Measurements from ENCODE around the gene TMEM236.

Gene TMEM236

DNA sequence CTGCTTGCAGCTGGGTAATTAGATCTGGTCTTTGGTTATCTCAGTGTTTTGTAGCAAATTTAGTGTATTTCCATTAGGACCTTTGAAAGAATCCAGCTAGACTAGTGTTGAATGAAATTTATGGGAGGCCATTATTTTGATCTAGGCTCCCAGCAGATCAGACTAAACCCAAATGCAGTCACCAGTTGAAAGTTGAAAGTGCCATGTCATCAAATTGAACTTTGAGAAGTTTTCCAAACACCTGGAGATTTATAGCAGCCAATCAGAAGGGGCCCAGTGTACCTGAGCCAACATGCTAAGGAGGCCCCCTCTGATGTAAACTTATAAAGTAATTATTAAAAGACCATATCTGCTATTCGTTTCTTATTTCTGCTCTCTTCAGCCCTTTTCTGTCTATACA, 11.3 kb upstream of the TMEM236 start:
- no peak overlapping the region for H3K4me3 ChIP-seq (ENCODE audit: low read depth, low read length)

DNA sequence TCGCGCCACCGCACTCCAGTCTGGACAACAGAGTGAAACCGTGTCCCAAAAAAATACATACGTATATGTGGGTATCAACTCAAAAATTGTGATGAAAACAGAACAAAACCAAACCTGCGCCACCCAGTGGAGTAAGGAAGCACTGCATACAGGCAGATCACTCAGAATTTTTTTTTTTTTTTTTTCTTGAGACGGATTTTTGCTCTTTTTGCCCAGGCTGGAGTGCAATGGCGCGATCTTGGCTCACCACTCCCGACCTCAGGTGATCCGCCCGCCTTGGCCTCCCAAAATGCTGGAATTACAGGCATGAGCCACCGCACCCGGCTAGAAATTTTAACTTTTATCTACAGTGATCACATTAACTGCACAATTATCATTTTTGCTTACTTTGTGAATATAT, 9.1 kb upstream of the TMEM236 start:
- no peak overlapping the region for H3K4me3 ChIP-seq (ENCODE audit: low read depth, low read length)

DNA sequence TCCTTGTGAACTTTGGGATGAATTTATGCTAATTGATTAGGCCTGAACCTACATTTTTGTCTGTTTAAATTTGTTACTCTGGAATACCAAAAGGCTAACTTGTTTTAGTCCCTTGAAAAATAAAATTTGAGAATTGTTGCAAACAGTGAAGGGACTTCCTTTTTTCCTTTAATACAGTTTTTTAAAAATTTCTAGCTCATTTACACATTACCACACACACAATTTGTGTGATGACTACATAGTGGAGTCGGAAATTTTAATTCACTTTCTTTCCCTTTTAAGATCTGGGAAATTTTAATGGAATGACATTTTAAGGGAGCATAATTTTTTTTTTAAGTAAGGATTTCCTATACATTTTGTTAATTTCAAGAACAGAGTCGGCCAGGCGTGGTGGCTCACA, 8.6 kb upstream of the TMEM236 start:
- no peak overlapping the region for H3K4me3 ChIP-seq (ENCODE audit: low read depth, low read length)

DNA sequence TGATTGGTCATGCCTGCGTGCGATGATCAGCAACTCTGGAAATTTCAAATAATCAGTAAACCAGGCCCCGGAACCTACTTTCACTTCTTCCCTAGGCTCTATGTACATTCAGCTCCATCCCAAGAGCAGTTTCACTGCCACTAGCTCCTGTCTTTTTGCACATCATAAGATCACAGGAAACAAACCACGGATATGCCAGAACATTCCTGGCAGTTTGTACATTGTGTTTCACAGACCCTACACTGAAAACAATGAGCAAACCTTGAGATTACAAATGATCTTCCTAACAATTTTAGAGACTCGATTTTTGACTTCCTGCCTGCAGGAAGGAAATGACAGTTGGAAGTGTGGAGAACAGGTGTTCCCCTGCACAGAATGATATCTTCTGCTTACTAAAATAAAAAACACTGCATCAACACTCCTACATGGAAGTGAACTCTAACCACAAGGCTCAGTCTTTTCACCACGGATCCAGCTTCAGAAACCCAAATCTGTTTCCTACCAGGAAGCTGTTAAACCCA, 7.6 kb upstream of the TMEM236 start:
- no peak overlapping the region for H3K4me3 ChIP-seq (ENCODE audit: low read depth, low read length)

DNA sequence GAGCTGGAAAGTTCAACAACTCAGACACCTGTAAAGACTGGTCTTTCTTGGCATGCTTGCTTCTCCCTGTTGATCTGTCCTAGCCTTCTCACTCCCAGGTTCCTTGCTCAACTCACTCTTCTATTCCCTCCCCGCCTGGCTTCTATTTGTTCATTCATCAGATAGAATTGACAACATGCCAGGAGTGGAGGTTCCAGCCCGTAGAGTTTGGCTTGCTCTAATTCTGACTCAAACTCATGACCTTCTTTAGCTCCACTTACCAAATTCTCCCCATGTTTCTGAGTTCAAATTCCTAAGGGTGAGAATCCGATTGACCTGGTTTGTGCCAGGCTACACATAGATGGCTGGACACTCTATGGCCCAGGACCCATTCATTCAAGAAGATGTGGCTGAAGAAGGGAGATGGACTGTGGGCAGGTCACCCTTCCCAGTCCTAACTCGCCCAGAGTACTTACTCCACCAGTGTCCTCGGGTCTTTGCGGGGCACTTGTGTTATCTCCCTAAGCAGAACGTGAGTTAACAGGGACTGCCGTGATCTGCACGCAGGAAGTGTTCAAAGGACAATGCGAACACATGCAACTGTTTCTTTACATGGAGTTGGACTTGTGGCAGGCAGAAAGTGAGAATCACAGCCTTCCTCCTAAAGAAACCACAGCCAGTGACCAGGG, 4.0 kb upstream of the TMEM236 start:
- no peak overlapping the region for H3K4me3 ChIP-seq (ENCODE audit: low read depth, low read length)

DNA sequence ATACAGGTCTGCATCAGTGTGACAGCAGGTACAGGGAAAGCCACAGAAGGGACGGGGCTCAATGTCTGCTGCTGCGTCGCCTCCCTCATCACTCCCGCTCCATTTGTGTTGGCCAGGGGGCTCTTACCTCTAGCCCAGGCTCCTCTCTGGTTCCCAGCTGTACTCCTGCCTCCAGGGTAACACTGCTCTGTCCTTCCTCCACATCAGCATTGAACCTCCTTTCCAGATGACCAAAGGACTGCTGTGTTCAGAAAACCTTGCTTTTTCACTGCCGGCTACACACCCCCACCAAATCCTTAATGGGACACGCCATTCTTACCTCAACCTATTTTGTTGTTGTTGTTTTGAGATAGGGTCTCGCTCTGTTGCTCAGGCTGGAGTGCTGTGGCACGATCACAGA, 2.1 kb upstream of the TMEM236 start:
- no peak overlapping the region for H3K4me3 ChIP-seq (ENCODE audit: low read depth, low read length)

DNA sequence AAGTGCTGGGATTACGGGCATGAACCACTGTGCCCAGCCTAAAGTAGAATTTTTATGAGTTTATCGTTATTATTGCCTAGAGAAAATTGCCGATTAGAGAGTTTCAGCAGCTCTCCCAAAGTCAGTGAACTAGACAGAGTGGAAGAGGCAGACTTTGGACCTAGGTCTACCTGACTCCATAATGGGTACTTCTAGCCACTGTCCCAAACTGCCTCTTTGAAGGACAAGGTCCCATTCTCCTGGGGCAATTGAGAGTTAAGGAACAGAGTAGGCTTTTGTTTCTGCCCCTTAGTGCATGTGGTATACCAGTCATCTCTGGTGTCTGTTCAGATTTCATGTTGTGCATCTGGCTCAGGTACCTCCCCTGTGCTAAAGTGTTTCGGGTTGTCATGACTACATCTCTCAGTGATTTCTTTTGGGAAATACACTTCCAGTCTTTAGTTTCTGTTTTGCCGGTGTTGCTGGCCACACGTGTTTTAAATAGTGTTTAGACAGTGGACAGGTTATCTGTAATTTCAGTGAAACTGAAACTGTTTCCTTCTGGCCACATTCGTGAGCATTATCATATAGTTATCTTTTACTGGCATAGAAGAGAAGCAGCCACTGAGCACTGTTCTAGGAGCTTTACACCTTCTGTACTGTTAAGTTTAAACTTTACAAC, 4.7 kb downstream of the TMEM236 start:
- H3K4me3 ChIP-seq (ENCODE audit: low read depth, low read length) = no peak overlapping the region

DNA sequence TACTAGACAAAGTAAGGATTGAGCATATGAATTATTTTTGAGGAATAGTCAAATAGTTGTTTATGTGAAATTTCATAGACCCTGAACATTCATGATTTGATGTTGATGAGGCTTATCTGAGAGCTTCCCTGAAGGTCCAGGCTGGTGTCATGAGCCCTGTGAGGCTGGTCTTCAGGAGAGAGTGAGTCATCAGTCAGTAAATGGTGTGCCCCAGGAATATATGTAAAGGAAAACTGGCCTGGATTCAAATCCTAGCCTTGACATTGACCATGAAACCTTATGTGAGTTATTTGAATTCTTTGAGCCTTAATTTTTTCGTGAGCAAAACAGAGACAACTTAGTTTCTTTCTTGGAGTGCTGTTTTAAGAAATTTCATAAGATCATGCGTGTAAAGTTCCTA, 6.2 kb downstream of the TMEM236 start:
- H3K4me3 ChIP-seq (ENCODE audit: low read depth, low read length) = no peak overlapping the region

DNA sequence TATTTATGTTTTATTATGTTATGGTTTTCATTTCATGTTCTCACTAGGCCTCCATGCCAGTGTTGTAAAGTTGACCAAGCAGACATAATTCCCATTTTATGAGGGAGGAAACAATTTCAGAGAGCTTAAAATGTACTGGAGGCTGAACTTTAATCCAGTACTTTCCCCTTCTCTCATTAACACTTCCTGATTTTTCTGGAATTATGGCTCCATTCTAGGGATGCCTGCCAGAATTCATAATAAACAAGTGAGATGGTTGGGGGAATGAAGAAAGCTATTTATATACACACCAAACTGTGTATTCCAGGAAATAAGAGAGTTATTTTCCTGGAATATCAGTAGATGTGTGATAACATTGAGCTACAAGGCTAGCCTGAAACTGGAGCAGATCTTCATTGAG, 6.9 kb downstream of the TMEM236 start:
- H3K4me3 ChIP-seq (ENCODE audit: low read depth, low read length) = no peak overlapping the region

DNA sequence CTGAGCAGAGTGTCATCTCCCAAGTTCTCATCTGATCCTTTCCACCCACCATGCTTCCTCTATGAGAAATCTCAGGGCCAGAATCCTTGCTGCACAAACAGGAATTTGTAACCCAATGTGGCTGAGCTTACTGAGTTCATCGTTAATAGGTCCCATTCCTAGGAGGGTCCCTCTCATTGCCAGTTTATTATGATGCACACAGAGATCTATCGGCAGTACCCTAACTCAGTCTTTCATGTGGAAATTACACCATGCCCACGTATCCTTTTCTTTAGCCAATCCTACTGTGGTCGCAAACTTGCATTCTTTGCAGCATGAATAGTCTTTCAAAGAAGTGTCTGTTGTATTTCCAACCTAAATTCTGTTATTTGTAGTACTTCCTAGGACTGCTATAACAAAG, 12.1 kb downstream of the TMEM236 start:
- no peak overlapping the region for H3K4me3 ChIP-seq (ENCODE audit: low read depth, low read length)

DNA sequence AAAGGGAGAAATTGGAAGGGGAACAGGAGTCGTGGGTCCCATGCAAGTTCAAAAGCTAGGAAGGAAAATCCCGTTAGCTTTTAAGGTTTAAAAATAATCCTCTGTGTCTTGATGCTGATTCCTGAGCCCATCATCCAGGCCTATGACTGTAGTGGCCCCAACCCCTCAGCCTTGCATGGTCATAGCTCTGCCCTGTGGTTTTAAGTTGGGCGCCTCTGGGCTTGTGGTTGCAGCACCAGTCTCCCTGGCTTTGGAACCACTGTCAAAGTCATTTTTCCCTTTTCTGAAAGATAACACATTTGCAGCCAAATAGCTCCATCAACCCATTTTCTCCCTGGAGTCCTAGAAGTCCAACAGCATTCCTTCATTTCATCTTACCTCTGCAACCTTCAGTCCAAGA, 13.6 kb downstream of the TMEM236 start:
- H3K4me3 ChIP-seq (ENCODE audit: low read depth, low read length) = no peak overlapping the region

DNA sequence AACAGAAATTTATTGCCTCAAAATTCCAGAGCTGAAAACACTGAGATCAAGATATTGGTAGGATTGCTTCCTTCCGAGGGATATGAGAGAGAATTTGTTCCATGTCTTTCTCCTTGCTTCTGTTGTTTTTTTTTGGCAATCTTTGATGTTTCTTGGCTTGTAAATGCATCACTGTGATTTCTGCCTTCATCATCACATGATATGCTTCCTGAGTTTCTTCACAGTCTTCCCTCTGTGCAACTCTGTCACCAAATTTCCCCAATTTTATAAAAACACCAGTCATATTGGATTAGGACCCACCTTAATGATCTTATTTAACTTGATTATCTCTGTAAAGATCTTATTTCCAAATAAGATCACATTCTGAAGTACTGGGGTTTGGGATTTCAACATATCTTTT, 14.7 kb downstream of the TMEM236 start:
- H3K4me3 ChIP-seq (ENCODE audit: low read depth, low read length) = no peak overlapping the region

DNA sequence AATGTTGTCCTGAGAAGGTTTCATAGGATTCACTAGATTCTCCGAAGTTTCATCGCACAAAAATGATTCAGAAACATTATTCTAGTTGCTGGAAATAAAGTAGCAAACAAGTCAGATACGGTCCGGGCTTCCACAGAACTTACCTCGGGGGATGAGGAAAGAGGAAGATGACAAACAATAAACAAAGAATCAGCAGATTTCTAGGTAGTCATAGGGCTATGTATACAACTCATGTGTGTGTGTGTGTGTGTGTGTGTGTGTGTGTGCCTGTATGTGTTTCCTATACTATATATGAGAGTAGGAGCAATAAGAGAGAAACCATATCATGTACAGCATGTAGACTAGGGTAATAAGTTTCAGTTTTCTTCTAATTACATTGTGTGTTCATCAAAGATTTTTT, 16.5 kb downstream of the TMEM236 start:
- H3K4me3 ChIP-seq (ENCODE audit: low read depth, low read length) = no peak overlapping the region

DNA sequence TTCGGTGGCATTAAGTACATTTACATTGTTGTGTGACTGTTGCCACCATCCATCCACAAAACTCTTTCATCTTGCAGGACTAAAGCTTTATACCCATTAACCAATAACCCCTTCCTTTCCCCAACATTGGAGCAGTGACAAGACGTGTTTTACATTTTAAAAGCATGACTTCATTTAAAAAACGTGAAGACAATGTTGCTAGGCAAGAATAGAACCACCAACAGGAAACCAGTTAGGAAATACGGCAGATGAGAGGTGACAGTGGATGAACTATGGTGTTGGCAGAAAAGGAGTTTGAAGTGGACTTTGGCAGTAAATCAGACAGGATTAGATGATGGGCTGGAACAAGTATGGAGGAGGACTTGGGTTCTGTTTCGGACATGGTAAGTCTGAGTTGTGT, 17.0 kb downstream of the TMEM236 start:
- H3K4me3 ChIP-seq (ENCODE audit: low read depth, low read length) = no peak overlapping the region

DNA sequence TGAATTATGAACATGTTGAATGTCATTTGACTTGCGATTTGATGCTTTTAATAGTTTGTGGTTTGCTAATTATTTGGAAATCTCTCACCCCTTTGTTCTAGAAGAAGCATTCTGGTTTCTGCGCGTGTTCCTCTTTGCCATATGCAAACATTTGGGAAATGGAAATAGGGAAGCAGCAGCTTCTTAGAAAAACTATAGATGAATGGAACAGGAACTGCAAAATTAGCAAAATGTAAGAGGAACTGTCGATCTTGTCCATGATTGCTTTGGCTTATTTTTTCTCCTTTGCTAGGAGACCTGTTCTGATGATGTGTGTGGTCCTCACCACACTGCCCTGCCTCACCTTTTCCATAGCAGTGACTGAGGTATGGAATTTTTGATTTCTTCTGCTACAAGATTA, 19.0 kb downstream of the TMEM236 start:
- H3K4me3 ChIP-seq (ENCODE audit: low read depth, low read length) = no peak overlapping the region

DNA sequence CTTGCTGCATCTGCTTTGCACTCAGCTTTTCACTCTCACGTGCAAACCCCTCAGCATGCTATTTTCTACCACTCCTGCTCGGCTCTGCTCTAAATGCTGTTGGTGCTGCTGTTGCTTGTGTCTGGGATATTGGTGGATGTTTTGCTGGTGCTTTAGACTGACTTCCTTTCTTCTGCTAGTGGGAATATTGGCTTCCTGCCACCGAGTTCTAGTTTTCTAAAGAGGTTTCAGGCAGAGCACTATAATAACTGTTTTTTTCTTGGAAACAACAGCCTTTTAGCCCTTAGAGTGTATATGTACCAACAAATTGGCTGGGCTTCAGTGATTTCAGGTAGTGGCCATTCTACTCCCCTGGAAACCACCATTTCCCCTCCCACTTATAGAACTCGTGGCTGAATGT, 27.8 kb downstream of the TMEM236 start:
- no peak overlapping the region for H3K4me3 ChIP-seq (ENCODE audit: low read depth, low read length)

DNA sequence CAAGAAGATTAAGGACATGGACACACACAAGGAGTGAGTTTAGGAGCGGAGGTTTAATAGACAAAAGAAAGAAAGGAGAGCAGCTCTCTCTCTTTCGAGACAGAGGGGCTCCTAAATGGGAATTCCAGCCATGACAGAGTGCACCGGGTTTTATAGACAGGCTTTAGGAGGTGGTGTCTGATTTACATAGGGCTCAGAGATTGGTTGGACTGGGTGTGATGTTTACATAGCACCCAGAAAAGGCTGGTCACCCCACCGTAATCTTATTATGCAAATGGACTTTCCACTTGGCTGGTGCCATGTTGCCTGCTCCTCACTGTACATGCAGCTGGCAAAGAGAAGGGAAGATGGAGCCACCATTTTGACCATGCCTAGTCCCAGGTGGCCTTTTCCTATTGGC, 28.7 kb downstream of the TMEM236 start:
- no peak overlapping the region for H3K4me3 ChIP-seq (ENCODE audit: low read depth, low read length)

DNA sequence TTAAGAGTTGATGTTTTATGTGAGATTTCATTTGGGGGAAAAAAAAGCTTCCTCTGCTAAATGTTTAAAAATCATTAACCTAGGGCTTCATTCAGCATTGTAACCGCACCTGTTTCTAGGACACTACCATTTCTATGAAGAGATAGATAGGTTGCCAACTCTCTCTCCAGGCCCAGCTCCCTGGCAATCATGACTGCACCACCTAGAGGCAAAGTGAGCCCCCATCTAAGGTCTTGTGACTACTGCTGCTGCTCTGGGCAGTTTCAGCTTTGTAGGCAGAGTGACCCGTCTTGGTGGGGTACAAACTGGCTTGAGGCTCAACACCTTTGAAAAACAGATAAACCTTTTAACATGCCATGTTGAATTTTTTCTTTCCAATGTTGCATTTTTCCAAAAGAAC, 29.9 kb downstream of the TMEM236 start:
- H3K4me3 ChIP-seq (ENCODE audit: low read depth, low read length) = no peak overlapping the region

DNA sequence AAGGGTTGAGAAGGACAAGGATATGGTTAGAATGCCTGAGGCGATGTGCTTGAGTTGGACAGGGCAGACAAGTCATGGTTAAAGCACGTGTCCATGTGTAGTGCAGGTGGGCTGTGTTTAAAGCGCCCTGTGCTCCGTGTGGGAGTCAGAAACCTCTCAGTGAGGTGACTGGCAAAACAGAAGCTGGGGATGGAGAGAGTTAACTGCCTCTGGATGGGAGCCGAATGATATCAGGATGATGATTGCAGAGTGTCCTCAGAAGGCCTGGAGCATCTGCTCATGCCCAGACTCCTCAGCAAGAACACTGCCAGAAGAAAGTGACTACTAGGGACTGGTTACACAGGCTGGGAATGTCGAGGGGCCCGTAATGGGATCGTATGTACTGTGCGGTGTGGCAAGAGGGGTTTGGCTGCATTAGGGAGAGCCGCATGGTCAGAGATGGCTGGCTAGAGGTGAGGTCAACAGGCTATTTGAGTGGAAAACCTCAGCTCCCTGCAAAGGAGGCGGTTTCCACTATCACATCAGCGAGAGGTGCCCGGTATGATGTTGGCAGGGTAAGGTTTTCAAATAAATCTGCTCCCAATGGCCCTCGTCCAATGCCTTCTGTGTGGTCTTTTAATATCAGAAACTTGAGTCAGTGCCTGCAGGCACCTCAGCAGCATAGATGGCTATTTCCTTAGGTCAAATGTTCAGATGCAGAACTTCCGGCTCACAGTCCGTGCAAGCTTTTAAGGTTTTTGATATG, 31.1 kb downstream of the TMEM236 start:
- H3K4me3 ChIP-seq (ENCODE audit: low read depth, low read length) = no peak overlapping the region

DNA sequence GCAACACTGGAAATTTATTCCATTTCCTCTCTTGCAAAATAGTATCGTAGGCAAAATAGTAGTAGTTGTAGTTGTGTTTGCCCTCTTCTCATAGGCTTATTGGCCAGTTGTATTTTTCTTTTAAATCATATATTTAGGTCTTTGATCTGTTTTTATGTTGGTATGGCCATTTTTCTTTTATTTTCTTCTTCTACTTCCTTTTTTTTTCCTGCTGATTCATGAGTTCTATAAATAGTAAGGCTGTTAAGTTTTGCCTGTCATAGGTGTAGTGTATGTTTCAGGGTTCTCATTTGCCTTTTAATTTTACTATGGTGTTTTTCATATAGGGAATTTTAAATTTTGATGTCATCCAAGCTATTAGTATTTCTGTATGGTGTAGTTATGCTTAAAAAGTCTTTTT, 31.8 kb downstream of the TMEM236 start:
- no peak overlapping the region for H3K4me3 ChIP-seq (ENCODE audit: low read depth, low read length)

DNA sequence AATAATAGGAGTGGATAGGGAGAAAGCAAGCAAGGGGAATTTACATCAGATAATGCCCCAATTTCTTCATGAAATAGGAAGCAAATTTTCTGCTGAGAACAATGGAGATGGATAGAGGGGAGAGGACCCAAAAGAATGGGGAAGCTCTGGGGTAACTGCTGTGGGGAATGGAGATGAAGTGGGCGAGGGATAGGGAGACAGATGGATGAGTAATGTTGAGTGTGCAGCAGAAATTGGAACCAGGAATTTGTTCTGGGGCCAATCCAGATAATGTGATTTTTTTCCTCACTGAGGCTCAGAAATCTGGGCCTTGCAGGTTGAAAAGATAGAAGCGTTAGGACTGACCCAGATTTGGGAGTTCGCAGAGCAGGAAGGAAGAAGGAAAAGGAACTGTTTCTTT, 32.7 kb downstream of the TMEM236 start:
- no peak overlapping the region for H3K4me3 ChIP-seq (ENCODE audit: low read depth, low read length)

DNA sequence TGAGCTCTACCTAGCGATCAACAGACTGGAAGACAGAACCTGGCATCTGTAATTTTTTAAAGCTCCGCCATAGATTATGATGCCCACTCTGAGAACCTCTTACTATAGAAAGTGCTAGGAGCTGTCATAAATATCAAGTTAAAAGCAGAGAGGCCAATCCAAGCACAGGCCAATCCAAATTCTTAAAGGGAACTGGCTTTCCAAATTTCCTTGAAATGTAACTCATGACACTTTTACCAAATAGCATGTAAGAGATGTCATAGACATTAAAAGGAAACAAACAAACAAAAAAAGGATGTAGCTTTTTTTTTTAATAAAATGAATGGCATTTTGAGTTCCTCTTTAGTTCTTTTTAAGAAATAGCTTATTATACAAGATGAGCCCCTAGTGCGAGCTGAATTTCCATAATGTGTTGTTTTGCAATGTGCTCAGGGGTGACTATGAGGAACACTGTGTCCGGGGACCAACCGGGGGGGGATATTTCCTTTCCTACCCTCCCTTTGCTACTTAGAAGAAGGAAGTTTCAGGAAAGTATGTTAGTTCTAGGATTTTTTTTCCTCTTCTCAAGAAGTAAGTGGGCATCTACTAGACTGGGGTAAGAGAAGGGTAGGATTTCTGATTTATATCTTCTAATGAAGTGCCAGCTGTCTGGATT, 33.4 kb downstream of the TMEM236 start:
- H3K4me3 ChIP-seq (ENCODE audit: low read depth, low read length) = no peak overlapping the region

All from iPS-11a (cell line).